Measurements from ENCODE around the gene CRHR2.

CRHR2 gene

DNA sequence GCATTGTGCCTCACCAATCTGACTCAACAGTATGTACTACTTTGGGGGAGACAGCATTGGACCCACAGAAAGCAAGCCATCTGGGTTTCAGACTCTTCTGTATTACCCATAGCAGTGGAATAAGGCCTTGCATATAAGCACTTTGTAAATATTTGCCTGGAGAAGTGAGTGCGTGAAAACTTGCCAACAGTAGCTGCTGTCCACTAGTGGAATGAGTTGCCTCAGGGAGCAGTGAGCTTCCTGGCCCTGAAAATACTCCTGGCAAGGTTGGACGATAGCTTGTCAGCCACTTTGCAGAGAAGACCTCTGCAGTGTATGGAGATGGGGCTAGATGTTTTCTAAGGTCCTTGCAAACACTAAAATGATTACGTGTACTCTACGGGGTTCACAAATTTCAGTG is 65.9 kb downstream of the CRHR2 start:
- DNase-seq, result no peak

DNA sequence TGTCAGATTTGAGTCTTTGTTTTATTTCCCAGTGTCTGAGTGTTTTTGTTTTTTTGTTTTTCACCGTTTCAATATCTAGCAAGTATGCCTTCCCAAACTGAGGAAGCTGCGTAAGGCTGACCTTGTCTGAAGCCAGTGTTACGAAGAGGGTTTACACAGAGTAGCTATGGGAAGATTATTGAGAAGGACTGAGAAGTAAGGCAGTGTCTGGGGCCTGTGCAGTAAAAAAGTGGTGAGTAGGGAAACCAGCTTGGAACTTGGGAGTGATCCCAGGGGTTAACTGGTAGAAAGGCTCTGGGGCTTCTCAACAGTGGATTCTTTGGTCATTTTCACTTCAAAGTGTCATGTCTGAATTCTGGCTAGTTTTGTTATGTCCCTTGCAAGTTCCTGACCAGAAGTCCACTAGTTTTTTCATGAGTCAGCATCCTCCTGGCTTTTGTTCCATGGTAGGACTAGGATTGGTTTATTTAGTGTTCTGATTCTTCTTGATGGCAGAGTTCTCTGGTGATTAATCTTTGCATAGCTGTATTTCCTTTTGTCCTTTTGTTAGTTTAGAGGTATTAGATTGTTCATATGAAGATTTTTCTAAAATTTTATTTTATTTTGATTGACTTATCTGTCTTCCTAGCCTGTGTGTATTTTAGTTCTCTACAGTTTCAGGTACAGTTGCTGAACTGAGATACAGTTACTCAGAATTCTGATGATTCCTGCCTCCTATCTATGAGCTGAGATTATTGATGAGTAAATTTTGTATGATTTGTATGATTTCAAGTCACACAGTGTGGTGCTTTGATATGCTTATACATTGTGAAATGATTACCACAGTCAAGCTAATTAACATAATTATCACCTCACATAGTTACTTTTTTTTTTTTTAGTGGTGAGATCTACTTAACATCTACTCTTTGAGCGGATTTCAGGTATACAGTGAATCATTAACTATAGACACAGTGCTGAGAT is 68.6 kb downstream of the CRHR2 start:
- DNase-seq, result no peak

DNA sequence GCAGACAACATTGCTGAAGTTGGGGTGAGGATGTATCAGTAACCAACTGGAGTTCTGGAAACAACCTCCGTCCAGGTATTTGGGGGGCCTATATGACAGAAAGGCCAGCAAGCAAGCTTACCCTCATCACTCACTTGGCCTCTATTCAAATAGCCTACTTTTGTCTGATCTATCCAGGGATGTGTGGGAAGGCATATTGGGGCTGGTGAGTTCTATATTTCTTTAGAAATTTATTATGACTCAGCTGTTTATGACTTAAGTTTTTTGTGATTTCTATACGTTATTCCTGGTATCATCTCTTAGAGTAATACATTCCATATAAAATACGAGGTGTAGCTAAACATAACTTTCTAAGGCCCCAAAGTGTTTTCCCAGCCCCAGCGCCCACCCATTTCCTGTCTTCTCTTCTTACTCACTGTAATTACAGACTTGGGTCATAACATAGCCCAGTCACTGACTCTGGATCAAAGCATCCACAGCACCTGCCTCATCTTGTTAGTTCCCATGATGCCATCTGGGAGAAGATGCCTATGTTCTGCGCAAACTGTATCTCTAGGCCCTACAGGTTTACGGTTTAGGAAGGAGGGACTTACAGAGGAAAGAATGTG is 69.5 kb downstream of the CRHR2 start:
- DNase-seq, result no peak

DNA sequence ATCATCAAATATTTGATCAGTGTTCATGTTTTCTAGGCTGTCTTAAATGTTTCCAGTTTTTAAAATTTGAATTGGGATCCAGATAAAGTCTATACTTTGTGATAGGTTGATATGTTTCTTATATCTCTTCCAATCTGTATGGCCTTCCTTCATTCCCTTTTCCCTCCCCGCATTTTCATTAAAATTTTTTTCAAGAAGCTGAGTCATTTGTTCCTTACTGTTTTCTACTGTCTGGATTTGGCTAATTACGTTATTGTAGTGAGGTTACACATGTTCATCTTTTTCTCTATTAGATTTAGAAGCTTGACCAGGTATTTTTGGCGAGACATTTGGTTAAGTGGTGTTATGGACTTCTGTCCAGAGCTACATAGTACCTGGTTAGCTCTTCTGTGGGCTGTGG is 76.4 kb downstream of the CRHR2 start:
- no peak for DNase-seq

DNA sequence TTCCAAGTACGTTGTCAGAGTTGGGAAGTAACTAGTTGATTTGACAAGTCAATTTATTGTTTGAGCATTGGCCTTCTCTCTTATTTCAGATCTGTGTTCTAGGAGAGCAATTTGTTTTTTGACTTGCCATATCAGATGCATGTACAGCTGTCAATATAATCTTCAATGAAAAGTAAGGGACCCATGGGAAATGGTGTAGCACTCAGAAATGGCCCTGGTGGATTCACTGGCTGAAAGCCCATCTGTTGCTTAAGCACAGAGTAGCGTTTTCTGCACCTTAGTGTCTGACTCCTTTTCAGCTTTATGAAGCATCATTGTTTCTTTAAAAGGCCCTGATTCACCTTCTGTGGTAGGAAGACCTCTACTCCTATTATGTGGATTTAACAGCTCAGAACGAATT is 77.4 kb downstream of the CRHR2 start:
- DNase-seq, result no peak

Measured in suppressor macrophage (primary cell).